HepG2 (cell line): ENCODE data around the gene CGREF1. TPM values are rescaled to one million over a fixed set of nuclear protein-coding genes. Genes with fewer than 3 reads are reported as not detected.

ENCODE experiments used
- ATF7-NPFF ChIP-seq: sonication (generic); formaldehyde crosslinking; IDR thresholded peaks from 2 replicates; pipeline ENCODE4 v1.8.1; 2023; ENCODE audit warnings: mild to moderate bottlenecking, low read depth, missing genetic modification reagents, moderate library complexity
- ATRX ChIP-seq: sonication (generic); formaldehyde crosslinking; IDR thresholded peaks from 2 replicates; pipeline ENCODE4 v1.4.0; 2020; ENCODE audit warnings: missing genetic modification reagents, borderline replicate concordance
- CAMTA2 ChIP-seq: sonication (generic); formaldehyde crosslinking; IDR thresholded peaks from 2 replicates; pipeline ENCODE4 v1.4.0; 2020; ENCODE audit warnings: mild to moderate bottlenecking, missing genetic modification reagents, borderline replicate concordance
- GFI1 ChIP-seq: sonication (generic); formaldehyde crosslinking; IDR thresholded peaks from 2 replicates; pipeline ENCODE4 v1.5.0; 2020; ENCODE audit warnings: missing genetic modification reagents, mild to moderate bottlenecking, borderline replicate concordance
- KDM5B ChIP-seq: sonication (generic); formaldehyde crosslinking; IDR thresholded peaks from 2 replicates; pipeline ENCODE4 v1.4.0; 2020; ENCODE audit warnings: missing genetic modification reagents, mild to moderate bottlenecking, borderline replicate concordance
- MEIS2 ChIP-seq: sonication (generic); formaldehyde crosslinking; IDR thresholded peaks from 2 replicates; pipeline ENCODE4 v1.9.0; 2021; ENCODE audit warnings: mild to moderate bottlenecking, missing genetic modification reagents
- NPAS2 ChIP-seq: sonication (generic); formaldehyde crosslinking; IDR thresholded peaks from 2 replicates; pipeline ENCODE4 v1.8.0; 2022; ENCODE audit warnings: mild to moderate bottlenecking, missing genetic modification reagents, borderline replicate concordance
- PHF5A ChIP-seq: IDR thresholded peaks from one replicate; pipeline ENCODE4 v1.6.1; 2018; ENCODE audit warnings: low read depth, missing genetic modification reagents; ENCODE audit not compliant: unreplicated experiment
- RCOR2 ChIP-seq: IDR thresholded peaks from 2 replicates; pipeline ENCODE4 v1.6.1; 2016; ENCODE audit warnings: missing biosample characterization, missing genetic modification reagents
- RFXAP ChIP-seq: sonication (generic); formaldehyde crosslinking; IDR thresholded peaks from 2 replicates; pipeline ENCODE4 v1.4.0; 2020; ENCODE audit warnings: missing genetic modification reagents, borderline replicate concordance
- SNAI1 ChIP-seq: sonication (generic); formaldehyde crosslinking; IDR thresholded peaks from 2 replicates; pipeline ENCODE4 v1.5.0; 2020; ENCODE audit warnings: mild to moderate bottlenecking, missing genetic modification reagents, borderline replicate concordance
- TAF15 ChIP-seq: fragments of 200-400 bp; formaldehyde crosslinking; IDR thresholded peaks from one replicate; pipeline ENCODE4 v1.6.1; 2018; ENCODE audit warnings: mild to moderate bottlenecking, low read depth, low read length; ENCODE audit not compliant: poor library complexity, severe bottlenecking
- TRIM24 ChIP-seq: sonication (generic); formaldehyde crosslinking; IDR thresholded peaks from 2 replicates; pipeline ENCODE4 v1.8.0; 2022; ENCODE audit warnings: mild to moderate bottlenecking, missing genetic modification reagents
- ZBTB44 ChIP-seq: sonication (generic); formaldehyde crosslinking; IDR thresholded peaks from 2 replicates; pipeline ENCODE4 v1.4.0; 2020; ENCODE audit warnings: missing genetic modification reagents
- ZEB1 ChIP-seq: IDR thresholded peaks from 2 replicates; pipeline ENCODE4 v1.6.1; 2012; ENCODE audit warnings: mild to moderate bottlenecking, low read depth, inconsistent platforms; ENCODE audit not compliant: insufficient replicate concordance
- ZFP82 ChIP-seq: sonication (generic); formaldehyde crosslinking; IDR thresholded peaks from 2 replicates; pipeline ENCODE4 v1.5.1; 2020; ENCODE audit warnings: mild to moderate bottlenecking, missing genetic modification reagents, borderline replicate concordance
- ZNF24 ChIP-seq: fragments of 450-650 bp; IDR thresholded peaks from 2 replicates; pipeline ENCODE4 v1.6.1; 2017; ENCODE audit warnings: antibody characterized with exemption, mild to moderate bottlenecking
- ZNF484 ChIP-seq: sonication (generic); formaldehyde crosslinking; IDR thresholded peaks from 2 replicates; pipeline ENCODE4 v1.5.1; 2020; ENCODE audit warnings: mild to moderate bottlenecking, low read depth, missing genetic modification reagents, borderline replicate concordance
- ZNF607 ChIP-seq: sonication (generic); formaldehyde crosslinking; IDR thresholded peaks from 2 replicates; pipeline ENCODE4 v1.5.1; 2020; ENCODE audit warnings: missing genetic modification reagents, mild to moderate bottlenecking, borderline replicate concordance
- ZNF646 ChIP-seq: sonication (generic); formaldehyde crosslinking; IDR thresholded peaks from 2 replicates; pipeline ENCODE4 v1.9.0; 2021; ENCODE audit warnings: mild to moderate bottlenecking, missing genetic modification reagents
- ZNF678 ChIP-seq: sonication (generic); formaldehyde crosslinking; IDR thresholded peaks from 2 replicates; pipeline ENCODE4 v1.4.0; 2020; ENCODE audit warnings: mild to moderate bottlenecking, missing genetic modification reagents
- ZNF761 ChIP-seq: sonication (generic); formaldehyde crosslinking; conservative IDR thresholded peaks from 2 replicates; pipeline ENCODE4 v1.4.0; 2020; ENCODE audit warnings: mild to moderate bottlenecking, missing genetic modification reagents
- ZNF792 ChIP-seq: IDR thresholded peaks from 2 replicates; pipeline ENCODE4 v1.6.1; 2016
- polyA plus RNA-seq, 8 experiments: library from polyadenylated mRNA; depleted of rRNA in 3 of 8; stranded (reverse) in 7 of 8; unstranded in 1 of 8; fragments of >200 nt; fragmentation: Illumina TruSeq in 4 of 8; extraction: Trizol in 4 of 8; gene quantifications; 2 replicates each; pipeline versions ENCODE4 v1.2.1 to v1.2.3, GENCODE V29; 2011 to 2016; ENCODE audit warnings: low read depth in 4 of 8, missing spikeins in 1 of 8, mixed read lengths in 1 of 8; ENCODE audit not compliant: insufficient read depth in 1 of 8
- total RNA-seq, 5 experiments: library from RNA; depleted of rRNA; stranded (reverse); fragments of >200 nt; fragmentation: Illumina TruSeq; extraction: Trizol; gene quantifications; 2 replicates each; pipeline ENCODE4 v1.2.3, GENCODE V29; 2016; ENCODE audit warnings: low read depth in 1 of 5

CGREF1 gene
- total and polyA plus RNA-seq, 2 of the 13 experiments (the other 11 are each of a cell fraction or from before 2014, with no cell fraction given), result 13.9 to 23.4 TPM

- TF ChIP-seq ZBTB44 (CRISPR knock-in tag), result no peak
- no peak for TF ChIP-seq ZNF761
- no peak for TF ChIP-seq TAF15
- TF ChIP-seq ZNF646, result no peak
- no peak for TF ChIP-seq MEIS2 (CRISPR knock-in tag)
- no peak for TF ChIP-seq SNAI1 (CRISPR knock-in tag)
- TF ChIP-seq RCOR2 (CRISPR knock-in tag), result no peak
- no peak for TF ChIP-seq ZNF678 (CRISPR knock-in tag)
- no peak for TF ChIP-seq ZNF24
- no peak for TF ChIP-seq TRIM24 (CRISPR knock-in tag)
- no peak for TF ChIP-seq ZNF792 (CRISPR knock-in tag)
- peak; percentile 51; the same call in 1 of the 2 replicates for TF ChIP-seq KDM5B
- no peak for TF ChIP-seq NPAS2
- no peak for TF ChIP-seq RFXAP
- no peak for TF ChIP-seq PHF5A (CRISPR knock-in tag)
- no peak for TF ChIP-seq CAMTA2 (CRISPR knock-in tag)
- no peak for TF ChIP-seq ZFP82 (CRISPR knock-in tag)
- TF ChIP-seq ZNF607 (CRISPR knock-in tag), result no peak
- no peak for TF ChIP-seq ATF7-NPFF (CRISPR knock-in tag)
- no peak for TF ChIP-seq ZEB1
- no peak for TF ChIP-seq ATRX (CRISPR knock-in tag)
- TF ChIP-seq GFI1 (CRISPR knock-in tag), result no peak
- no peak for TF ChIP-seq ZNF484 (CRISPR knock-in tag)
These were observed 30.9 kb upstream of the CGREF1 start (continued) for GRCh38 chr2:27149570-27150405.
